Hepatocyte (in vitro differentiated cells): ENCODE data around the gene CAND1. TPM values are rescaled to one million over a fixed set of nuclear protein-coding genes. Genes with fewer than 3 reads are reported as not detected.

ENCODE experiments used
- DNase-seq: peaks from one replicate; pipeline ENCODE4 v3.0.0-alpha.2; 2016; ENCODE audit warnings: low spot score
- H2AFZ ChIP-seq: fragments of 200-600 bp; sonication (generic); 2 replicates; pipeline ENCODE4 v1.6.0; 2016; ENCODE audit warnings: antibody characterized with exemption, mild to moderate bottlenecking
- H3K27ac ChIP-seq: fragments of 200-600 bp; sonication (generic); 2 replicates; pipeline ENCODE4 v1.5.1; 2016; ENCODE audit warnings: mild to moderate bottlenecking
- H3K27me3 ChIP-seq: fragments of 200-600 bp; sonication (generic); 2 replicates; pipeline ENCODE4 v1.6.1; 2016
- H3K36me3 ChIP-seq: fragments of 200-600 bp; sonication (generic); replicated peaks from 2 replicates; pipeline ENCODE4 v1.5.1; 2016; ENCODE audit warnings: low read depth; ENCODE audit not compliant: insufficient read depth
- H3K4me1 ChIP-seq: fragments of 200-600 bp; sonication (generic); 2 replicates; pipeline ENCODE4 v1.5.1; 2016; ENCODE audit warnings: mild to moderate bottlenecking, moderate library complexity; ENCODE audit not compliant: insufficient read depth
- H3K4me2 ChIP-seq: fragments of 200-600 bp; sonication (generic); 2 replicates; pipeline ENCODE4 v1.6.0; 2016
- H3K4me3 ChIP-seq: fragments of 200-600 bp; sonication (generic); 2 replicates; pipeline ENCODE4 v1.5.1; 2016; ENCODE audit warnings: mild to moderate bottlenecking
- H3K79me2 ChIP-seq: fragments of 200-600 bp; sonication (generic); 2 replicates; pipeline ENCODE4 v1.6.0; 2017; ENCODE audit warnings: mild to moderate bottlenecking
- H3K9me2 ChIP-seq: fragments of 200-600 bp; sonication (generic); replicated peaks from 2 replicates; pipeline ENCODE4 v1.6.0; 2017; ENCODE audit warnings: mild to moderate bottlenecking; ENCODE audit not compliant: insufficient read depth
- H3K9me3 ChIP-seq: fragments of 200-600 bp; sonication (generic); 2 replicates; pipeline ENCODE4 v1.5.1; 2016; ENCODE audit warnings: low read depth, mild to moderate bottlenecking
- H4K20me1 ChIP-seq: fragments of 200-600 bp; sonication (generic); 2 replicates; pipeline ENCODE4 v1.6.0; 2016; ENCODE audit warnings: mild to moderate bottlenecking; ENCODE audit not compliant: insufficient read depth, poor library complexity, severe bottlenecking
- CTCF ChIP-seq: fragments of 200-600 bp; sonication (generic); IDR thresholded peaks from 2 replicates; pipeline ENCODE4 v1.5.1; 2016; ENCODE audit warnings: antibody characterized with exemption, mild to moderate bottlenecking; ENCODE audit not compliant: poor library complexity
- EZH2 ChIP-seq: fragments of 200-600 bp; sonication (generic); IDR thresholded peaks from 2 replicates; pipeline ENCODE4 v1.6.1; 2016; ENCODE audit warnings: antibody characterized with exemption, mild to moderate bottlenecking, borderline replicate concordance
- EZH2phosphoT487 ChIP-seq: fragments of 200-600 bp; sonication (generic); IDR thresholded peaks from one replicate; pipeline ENCODE4 v1.6.1; 2018; ENCODE audit warnings: antibody characterized with exemption, mild to moderate bottlenecking, low read depth, moderate library complexity; ENCODE audit not compliant: unreplicated experiment, severe bottlenecking
- WGBS: methylation state at CpG from one replicate; pipeline ENCODE4 v1.1.6; 2016; ENCODE audit warnings: low lambda C conversion rate; ENCODE audit errors: missing lambda C conversion rate; 5-methylcytosine and 5-hydroxymethylcytosine counted together
- polyA plus RNA-seq: library from polyadenylated mRNA; unstranded; fragments of >200 nt; fragmentation: Nextera tagmentation; extraction: Ambion mirVana; gene quantifications from 2 replicates; pipeline ENCODE4 v1.2.1, GENCODE V29; 2016
- total RNA-seq: library from RNA; depleted of rRNA; stranded (reverse); fragments of >200 nt; gene quantifications from 2 replicates; pipeline ENCODE4 v1.2.3, GENCODE V29; 2014

The CAND1 gene
- total and polyA plus RNA-seq, 2 experiments from 2014 or later, result 113 to 130 TPM

DNA sequence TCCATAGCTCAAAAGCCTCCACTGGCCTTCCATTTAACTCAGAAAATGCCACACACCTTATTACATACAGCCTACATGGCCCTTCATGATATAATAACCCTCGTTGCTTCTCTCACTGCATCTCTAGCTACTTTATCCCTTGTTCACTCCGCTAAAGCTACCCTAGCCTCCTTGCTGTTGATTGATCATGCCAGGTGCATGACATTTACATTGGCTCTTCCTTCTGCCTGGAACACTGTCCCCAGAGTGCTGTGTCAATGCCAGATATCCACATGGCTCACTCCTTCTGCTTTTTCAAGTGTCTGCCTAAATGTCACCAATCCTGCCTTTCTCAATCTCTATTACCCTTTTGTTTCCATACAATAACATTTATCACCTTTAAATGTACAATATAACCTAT lies 58.3 kb downstream of the CAND1 start:
- no peak overlapping the region for H2AFZ ChIP-seq
- no peaks in the 10 kb centered on the region for H3K9me3 ChIP-seq
- WGBS, result 98% methylated on average over 2 of the region's 2 CpGs
- H3K4me2 ChIP-seq, result no peak overlapping the region
- H4K20me1 ChIP-seq, result no peaks in the 10 kb centered on the region
- H3K4me1 ChIP-seq, result no peaks in the 10 kb centered on the region
- no peak for DNase-seq
- no peaks in the 10 kb centered on the region for H3K79me2 ChIP-seq
- no peak overlapping the region for H3K27ac ChIP-seq
- no peaks in the 10 kb centered on the region for H3K36me3 ChIP-seq
- no peaks in the 10 kb centered on the region for H3K9me2 ChIP-seq
- no peaks in the 10 kb centered on the region for H3K27me3 ChIP-seq
- H3K4me3 ChIP-seq, result no peak overlapping the region
- no peak for TF ChIP-seq EZH2phosphoT487
- no peak for TF ChIP-seq CTCF
- no peak for TF ChIP-seq EZH2

GRCh38 chr12:67331123-67331522 lies 62.0 kb downstream of the CAND1 start:
- Histone ChIP-seq H3K27me3 (no peaks in the 10 kb centered on the region), H3K36me3 (no peaks in the 10 kb centered on the region), H4K20me1 (no peaks in the 10 kb centered on the region), H3K4me1 (no peaks in the 10 kb centered on the region), H3K9me2 (no peaks in the 10 kb centered on the region), H3K4me2 (no peak overlapping the region), H3K79me2 (no peaks in the 10 kb centered on the region), H2AFZ (no peak overlapping the region), H3K27ac (no peak overlapping the region), H3K4me3 (no peak overlapping the region), H3K9me3 (no peaks in the 10 kb centered on the region)
- TF ChIP-seq EZH2phosphoT487 (no peak), EZH2 (no peak), CTCF (no peak)
- WGBS, result 100% methylated on average over 1 of the region's 1 CpG
- no peak for DNase-seq

- no peaks in the 10 kb centered on the region for H3K9me2 ChIP-seq
- no peak overlapping the region for H2AFZ ChIP-seq
- H3K27me3 ChIP-seq, result no peaks in the 10 kb centered on the region
- no peaks in the 10 kb centered on the region for H4K20me1 ChIP-seq
- no peaks in the 10 kb centered on the region for H3K4me1 ChIP-seq
- DNase-seq, result no peak
- no peak overlapping the region for H3K4me3 ChIP-seq
- H3K27ac ChIP-seq, result no peak overlapping the region
- no peaks in the 10 kb centered on the region for H3K36me3 ChIP-seq
- H3K9me3 ChIP-seq, result no peaks in the 10 kb centered on the region
- TF ChIP-seq EZH2, result no peak
- no peak for TF ChIP-seq CTCF
- no peak for TF ChIP-seq EZH2phosphoT487
- H3K4me2 ChIP-seq, result no peak overlapping the region
- H3K79me2 ChIP-seq, result no peaks in the 10 kb centered on the region
These were observed 62.7 kb downstream of the CAND1 start for GRCh38 chr12:67331828-67332227.

- no peak overlapping the region for H2AFZ ChIP-seq
- no peak overlapping the region for H3K27ac ChIP-seq
- H3K27me3 ChIP-seq, result no peaks in the 10 kb centered on the region
- H3K9me2 ChIP-seq, result no peaks in the 10 kb centered on the region
- H3K9me3 ChIP-seq, result no peaks in the 10 kb centered on the region
- no peak overlapping the region for H3K4me2 ChIP-seq
- no peaks in the 10 kb centered on the region for H3K36me3 ChIP-seq
- TF ChIP-seq EZH2phosphoT487 (no peak), EZH2 (no peak), CTCF (no peak)
- 95% methylated on average over 1 of the region's 1 CpG for WGBS
- DNase-seq, result no peak
- no peaks in the 10 kb centered on the region for H3K79me2 ChIP-seq
- H3K4me1 ChIP-seq, result no peaks in the 10 kb centered on the region
- H4K20me1 ChIP-seq, result no peaks in the 10 kb centered on the region
- no peak overlapping the region for H3K4me3 ChIP-seq
These were observed 64.5 kb downstream of the CAND1 start for GRCh38 chr12:67333649-67334048.
